ENCODE results near the gene KRT72.

The KRT72 gene

DNA sequence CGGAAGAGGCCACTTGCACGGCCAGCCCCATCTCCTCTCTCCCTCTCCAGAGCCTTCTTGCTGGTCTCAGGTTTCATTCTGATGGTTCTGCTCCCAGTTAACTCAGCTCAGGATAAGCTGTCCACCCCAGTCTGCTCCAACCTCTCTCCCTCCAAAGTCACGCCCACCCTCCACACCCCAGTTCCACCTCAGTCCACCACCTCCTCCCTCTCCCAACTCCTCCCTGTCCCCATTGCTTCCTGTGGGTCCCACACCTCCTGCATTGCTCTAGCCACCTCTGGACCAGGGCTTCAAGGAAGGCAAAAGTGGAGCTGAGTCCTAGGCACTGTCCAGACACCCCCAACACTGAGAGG lies 61.5 kb downstream of the KRT72 start:
- Histone ChIP-seq H4K20me1 (ENCODE audit: control insufficient read depth, insufficient read depth, low read depth, low read length) (no peaks in the 10 kb centered on the region), H3K27me3 (ENCODE audit: control insufficient read depth, low read length) (no peaks in the 10 kb centered on the region), H3K36me3 (ENCODE audit: control insufficient read depth, low read length) (no peaks in the 10 kb centered on the region), H3K4me2 (ENCODE audit: low read length) (no peak overlapping the region), H3F3A (ENCODE audit: control insufficient read depth, insufficient read depth) (no peaks in the 10 kb centered on the region), H3K9me3 (ENCODE audit: control insufficient read depth, insufficient read depth, low read length) (no peaks in the 10 kb centered on the region), H3K4me3 (ENCODE audit: low read length) (no peak overlapping the region), H3K79me2 (ENCODE audit: control insufficient read depth, low read length) (no peaks in the 10 kb centered on the region), H3K9me2 (replicated peaks; ENCODE audit: control insufficient read depth, low read length) (no peaks in the 10 kb centered on the region), H3K4me1 (ENCODE audit: control insufficient read depth, low read length) (no peaks in the 10 kb centered on the region), H3K27ac (ENCODE audit: low read depth, low read length) (no peak overlapping the region)
- no peak for TF ChIP-seq EZH2phosphoT487 (IDR thresholded peaks at IDR 0.05; ENCODE audit: borderline replicate concordance, low read length)
- TF ChIP-seq, protein P1, sequence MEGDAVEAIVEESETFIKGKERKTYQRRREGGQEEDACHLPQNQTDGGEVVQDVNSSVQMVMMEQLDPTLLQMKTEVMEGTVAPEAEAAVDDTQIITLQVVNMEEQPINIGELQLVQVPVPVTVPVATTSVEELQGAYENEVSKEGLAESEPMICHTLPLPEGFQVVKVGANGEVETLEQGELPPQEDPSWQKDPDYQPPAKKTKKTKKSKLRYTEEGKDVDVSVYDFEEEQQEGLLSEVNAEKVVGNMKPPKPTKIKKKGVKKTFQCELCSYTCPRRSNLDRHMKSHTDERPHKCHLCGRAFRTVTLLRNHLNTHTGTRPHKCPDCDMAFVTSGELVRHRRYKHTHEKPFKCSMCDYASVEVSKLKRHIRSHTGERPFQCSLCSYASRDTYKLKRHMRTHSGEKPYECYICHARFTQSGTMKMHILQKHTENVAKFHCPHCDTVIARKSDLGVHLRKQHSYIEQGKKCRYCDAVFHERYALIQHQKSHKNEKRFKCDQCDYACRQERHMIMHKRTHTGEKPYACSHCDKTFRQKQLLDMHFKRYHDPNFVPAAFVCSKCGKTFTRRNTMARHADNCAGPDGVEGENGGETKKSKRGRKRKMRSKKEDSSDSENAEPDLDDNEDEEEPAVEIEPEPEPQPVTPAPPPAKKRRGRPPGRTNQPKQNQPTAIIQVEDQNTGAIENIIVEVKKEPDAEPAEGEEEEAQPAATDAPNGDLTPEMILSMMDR (IDR thresholded peaks at IDR 0.05; ENCODE audit: low read depth, low read length, poor library complexity, severe bottlenecking), result no peak

DNA sequence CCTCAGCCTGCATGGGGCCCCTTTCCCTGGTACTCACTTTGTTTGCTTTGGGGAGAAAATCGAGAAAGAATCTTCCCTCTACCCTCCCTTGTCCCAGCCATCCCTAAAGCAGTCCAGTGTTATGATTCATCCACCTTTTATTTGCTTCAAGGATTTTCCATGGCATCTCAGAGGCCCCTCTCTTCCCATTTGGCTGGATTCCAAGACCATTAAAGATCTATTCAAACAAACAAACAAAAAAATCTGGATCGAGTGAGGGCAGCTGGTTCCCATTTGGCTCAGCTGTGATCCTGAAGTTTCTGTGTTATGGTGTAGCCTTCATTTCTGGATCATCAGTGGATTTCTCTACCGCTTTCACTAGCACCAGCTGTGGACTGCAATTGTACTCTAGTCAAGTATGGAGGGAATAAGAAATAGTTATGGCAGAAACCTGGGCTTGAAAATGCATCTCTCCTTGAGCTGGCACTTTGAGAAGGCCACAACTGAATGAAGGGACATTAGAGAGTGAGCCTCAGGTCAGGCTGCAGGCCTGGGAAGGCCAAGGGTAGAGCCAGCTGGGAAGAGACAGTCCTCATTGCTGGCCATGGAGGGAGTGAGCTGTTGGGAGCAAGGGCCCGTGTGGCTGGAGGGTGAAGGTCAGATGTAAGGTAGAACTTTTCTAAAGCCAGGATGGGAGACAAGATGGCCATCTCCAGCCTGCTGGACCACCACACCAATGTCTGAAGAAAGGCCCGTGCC lies 62.0 kb downstream of the KRT72 start:
- H4K20me1 ChIP-seq (ENCODE audit: control insufficient read depth, insufficient read depth, low read depth, low read length), result no peaks in the 10 kb centered on the region
- H3K9me3 ChIP-seq (ENCODE audit: control insufficient read depth, insufficient read depth, low read length), result no peaks in the 10 kb centered on the region
- TF ChIP-seq EZH2phosphoT487 (IDR thresholded peaks at IDR 0.05; ENCODE audit: borderline replicate concordance, low read length), result no peak
- TF ChIP-seq, protein P1 (IDR thresholded peaks at IDR 0.05; ENCODE audit: low read depth, low read length, poor library complexity, severe bottlenecking), result no peak
- H3K4me1 ChIP-seq (ENCODE audit: control insufficient read depth, low read length), result no peaks in the 10 kb centered on the region
- no peaks in the 10 kb centered on the region for H3F3A ChIP-seq (ENCODE audit: control insufficient read depth, insufficient read depth)
- no peak overlapping the region for H3K27ac ChIP-seq (ENCODE audit: low read depth, low read length)
- H3K27me3 ChIP-seq (ENCODE audit: control insufficient read depth, low read length), result no peaks in the 10 kb centered on the region
- H3K9me2 ChIP-seq (replicated peaks; ENCODE audit: control insufficient read depth, low read length), result no peaks in the 10 kb centered on the region
- H3K79me2 ChIP-seq (ENCODE audit: control insufficient read depth, low read length), result no peaks in the 10 kb centered on the region
- H3K4me3 ChIP-seq (ENCODE audit: low read length), result no peak overlapping the region
- H3K4me2 ChIP-seq (ENCODE audit: low read length), result no peak overlapping the region
- H3K36me3 ChIP-seq (ENCODE audit: control insufficient read depth, low read length), result no peaks in the 10 kb centered on the region

GRCh38 chr12:52537101-52537500 lies 64.2 kb downstream of the KRT72 start:
- Histone ChIP-seq H3K4me3 (ENCODE audit: low read length) (no peak overlapping the region), H3F3A (ENCODE audit: control insufficient read depth, insufficient read depth) (no peaks in the 10 kb centered on the region), H3K4me1 (ENCODE audit: control insufficient read depth, low read length) (no peaks in the 10 kb centered on the region), H3K9me3 (ENCODE audit: control insufficient read depth, insufficient read depth, low read length) (no peaks in the 10 kb centered on the region), H3K27me3 (ENCODE audit: control insufficient read depth, low read length) (no peaks in the 10 kb centered on the region), H4K20me1 (ENCODE audit: control insufficient read depth, insufficient read depth, low read depth, low read length) (no peaks in the 10 kb centered on the region), H3K4me2 (ENCODE audit: low read length) (no peak overlapping the region), H3K9me2 (replicated peaks; ENCODE audit: control insufficient read depth, low read length) (no peaks in the 10 kb centered on the region), H3K27ac (ENCODE audit: low read depth, low read length) (no peak overlapping the region), H3K79me2 (ENCODE audit: control insufficient read depth, low read length) (no peaks in the 10 kb centered on the region), H3K36me3 (ENCODE audit: control insufficient read depth, low read length) (no peaks in the 10 kb centered on the region)
- no peak for TF ChIP-seq EZH2phosphoT487 (IDR thresholded peaks at IDR 0.05; ENCODE audit: borderline replicate concordance, low read length)
- TF ChIP-seq, protein P1 (IDR thresholded peaks at IDR 0.05; ENCODE audit: low read depth, low read length, poor library complexity, severe bottlenecking), result no peak

Data from DOHH2 (cell line).